ENCODE data around the gene ZNF384.

GRCh38 chr12:6685814-6686213, 3.4 kb downstream of the ZNF384 start:
- TF ChIP-seq NR3C1 (CRISPR knock-in tag; conservative IDR thresholded peaks at IDR 0.05; ENCODE audit: low read depth) (no peak), ESRRA (CRISPR knock-in tag; IDR thresholded peaks at IDR 0.05; ENCODE audit: borderline replicate concordance) (no peak)
